ENCODE data around the gene POLR2B.
"Not testable (repeated sequence)": the region's sequence is repeated elsewhere in the genome, so short reads cannot be mapped to it uniquely, and the experiment has no call there.

POLR2B gene

DNA sequence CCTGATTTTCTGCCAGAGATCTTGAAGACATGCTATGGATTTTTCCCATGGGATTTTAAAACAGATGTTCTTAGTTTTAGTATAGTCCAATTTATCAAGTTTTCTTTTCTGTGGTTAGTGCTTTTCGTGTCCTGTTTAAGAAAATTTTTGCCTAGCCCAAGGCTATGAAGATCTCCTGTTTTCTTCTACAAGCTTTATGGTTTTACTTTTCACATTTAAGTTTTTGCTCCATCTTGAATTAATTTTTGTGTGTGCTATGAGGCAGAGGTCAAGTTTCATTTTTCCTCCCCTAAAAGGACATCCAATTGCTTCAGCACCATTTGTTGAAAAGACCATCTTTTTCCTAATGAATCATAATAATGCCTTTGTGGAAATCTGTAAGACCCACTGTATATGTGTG, 65.6 kb downstream of the POLR2B start:
- DNase-seq (ENCODE audit: low read depth): peak; percentile 78
- TF ChIP-seq, protein P1, sequence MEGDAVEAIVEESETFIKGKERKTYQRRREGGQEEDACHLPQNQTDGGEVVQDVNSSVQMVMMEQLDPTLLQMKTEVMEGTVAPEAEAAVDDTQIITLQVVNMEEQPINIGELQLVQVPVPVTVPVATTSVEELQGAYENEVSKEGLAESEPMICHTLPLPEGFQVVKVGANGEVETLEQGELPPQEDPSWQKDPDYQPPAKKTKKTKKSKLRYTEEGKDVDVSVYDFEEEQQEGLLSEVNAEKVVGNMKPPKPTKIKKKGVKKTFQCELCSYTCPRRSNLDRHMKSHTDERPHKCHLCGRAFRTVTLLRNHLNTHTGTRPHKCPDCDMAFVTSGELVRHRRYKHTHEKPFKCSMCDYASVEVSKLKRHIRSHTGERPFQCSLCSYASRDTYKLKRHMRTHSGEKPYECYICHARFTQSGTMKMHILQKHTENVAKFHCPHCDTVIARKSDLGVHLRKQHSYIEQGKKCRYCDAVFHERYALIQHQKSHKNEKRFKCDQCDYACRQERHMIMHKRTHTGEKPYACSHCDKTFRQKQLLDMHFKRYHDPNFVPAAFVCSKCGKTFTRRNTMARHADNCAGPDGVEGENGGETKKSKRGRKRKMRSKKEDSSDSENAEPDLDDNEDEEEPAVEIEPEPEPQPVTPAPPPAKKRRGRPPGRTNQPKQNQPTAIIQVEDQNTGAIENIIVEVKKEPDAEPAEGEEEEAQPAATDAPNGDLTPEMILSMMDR (conservative IDR thresholded peaks at IDR 0.05; ENCODE audit: control insufficient read depth, insufficient read depth, low read depth, low read length): no peak
- H3K4me3 ChIP-seq (ENCODE audit: control insufficient read depth, low read depth, low read length): no peak overlapping the region

DNA sequence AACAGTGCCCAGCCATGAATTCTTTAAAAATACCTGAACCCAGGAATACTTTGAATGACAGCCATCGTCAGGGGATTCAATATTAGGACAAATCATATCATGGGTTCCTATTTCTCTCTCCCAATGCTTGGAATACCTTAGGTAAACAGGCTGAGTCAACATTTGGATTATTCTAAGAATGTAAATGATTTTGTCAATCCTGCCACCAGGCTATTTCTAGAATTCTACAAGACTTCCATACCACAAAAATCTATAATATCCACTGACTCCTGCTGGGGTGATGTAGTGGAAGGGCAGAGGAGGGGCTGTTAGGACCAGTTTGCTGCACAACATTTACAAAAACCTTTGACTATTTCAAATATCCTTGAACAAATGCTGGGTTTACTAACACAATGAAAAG, 66.3 kb downstream of the POLR2B start:
- TF ChIP-seq, protein P1 (conservative IDR thresholded peaks at IDR 0.05; ENCODE audit: control insufficient read depth, insufficient read depth, low read depth, low read length): no peak
- no peak overlapping the region for H3K4me3 ChIP-seq (ENCODE audit: control insufficient read depth, low read depth, low read length)
- peak; percentile 20 for DNase-seq (ENCODE audit: low read depth)

DNA sequence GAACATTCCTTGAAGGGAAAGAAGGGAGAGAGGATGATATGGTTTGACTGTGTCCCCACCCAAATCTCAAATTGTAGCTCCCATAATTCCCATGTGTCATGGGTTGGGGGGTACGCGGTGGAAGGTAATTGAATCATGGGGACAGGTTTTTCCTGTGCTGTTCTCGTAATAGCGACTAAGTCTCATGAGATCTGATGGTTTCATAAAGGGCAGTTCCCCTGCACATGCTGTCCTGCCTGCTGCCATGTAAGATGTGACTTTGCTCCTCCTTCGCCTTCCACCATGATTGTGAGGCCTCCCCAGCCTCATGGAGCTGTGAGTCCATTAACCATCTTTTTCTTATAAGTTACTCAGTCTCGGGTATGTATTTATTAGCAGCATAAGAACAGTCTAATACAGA, 68.3 kb downstream of the POLR2B start:
- H3K4me3 ChIP-seq (ENCODE audit: control insufficient read depth, low read depth, low read length); DNase-seq (ENCODE audit: low read depth): not testable (repeated sequence)

- TF ChIP-seq, protein P1 (conservative IDR thresholded peaks at IDR 0.05; ENCODE audit: control insufficient read depth, insufficient read depth, low read depth, low read length): no peak
- no peak for DNase-seq (ENCODE audit: low read depth)
These were observed 70.1 kb downstream of the POLR2B start for GRCh38 chr4:57048590-57049304.

GRCh38 chr4:57051095-57051494, 72.4 kb downstream of the POLR2B start:
- DNase-seq (ENCODE audit: low read depth): peak; percentile 33
- no peak overlapping the region for H3K4me3 ChIP-seq (ENCODE audit: control insufficient read depth, low read depth, low read length)
- TF ChIP-seq, protein P1 (conservative IDR thresholded peaks at IDR 0.05; ENCODE audit: control insufficient read depth, insufficient read depth, low read depth, low read length): no peak

More at GRCh38 chr4:57048590-57049304, 70.1 kb downstream of the POLR2B start:
- H3K4me3 ChIP-seq (ENCODE audit: control insufficient read depth, low read depth, low read length): no peak overlapping the region

DNA sequence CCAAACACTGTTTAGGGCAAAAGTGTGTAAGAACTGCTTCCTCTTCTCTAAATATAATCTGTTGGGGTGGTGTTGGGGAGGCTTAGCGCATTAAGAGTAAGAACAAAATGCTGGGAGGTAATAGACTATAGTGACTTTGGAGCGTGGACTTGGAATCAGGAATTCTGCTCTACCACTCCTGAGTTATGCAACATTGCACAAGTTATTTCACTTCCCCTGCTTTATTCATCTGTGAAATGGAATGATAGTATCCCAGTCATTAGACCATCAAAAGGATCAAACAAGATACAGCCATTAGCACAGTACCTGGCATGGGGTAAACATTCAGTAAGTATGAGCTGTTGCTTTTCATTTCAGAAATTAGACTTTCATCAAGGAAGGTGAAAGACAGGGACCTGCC, 72.8 kb downstream of the POLR2B start:
- no peak for DNase-seq (ENCODE audit: low read depth)
- TF ChIP-seq, protein P1 (conservative IDR thresholded peaks at IDR 0.05; ENCODE audit: control insufficient read depth, insufficient read depth, low read depth, low read length): no peak

DNA sequence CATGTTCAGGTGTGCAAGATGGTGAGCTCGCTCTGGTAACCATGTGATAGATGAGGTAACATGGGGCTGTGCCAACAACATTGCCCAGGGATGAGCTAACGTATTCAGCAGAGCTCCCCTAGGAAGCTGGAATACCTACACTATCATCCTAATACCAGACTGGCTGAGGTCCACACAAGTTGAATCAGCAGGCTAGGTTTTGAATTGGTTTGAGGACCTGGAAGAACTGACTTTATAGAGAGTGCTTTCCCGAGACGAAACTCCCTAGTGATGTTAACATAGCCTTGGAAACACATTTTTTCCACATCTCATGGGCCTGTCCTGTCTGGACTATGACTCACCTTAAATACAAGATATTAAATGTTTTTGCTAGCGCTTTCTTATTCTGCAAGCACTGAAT, 74.8 kb downstream of the POLR2B start:
- DNase-seq (ENCODE audit: low read depth): peak; percentile 60
- H3K4me3 ChIP-seq (ENCODE audit: control insufficient read depth, low read depth, low read length): no peak overlapping the region
- TF ChIP-seq, protein P1 (conservative IDR thresholded peaks at IDR 0.05; ENCODE audit: control insufficient read depth, insufficient read depth, low read depth, low read length): no peak

More for the DNA sequence above, 72.8 kb downstream of the POLR2B start:
- no peak overlapping the region for H3K4me3 ChIP-seq (ENCODE audit: control insufficient read depth, low read depth, low read length)

All from fibroblast of mammary gland (primary cell).